HL-60/S4 treated with retinoic acid at 250 ng/mL for 4 days and 3 days (cell line): ENCODE data around the gene BCAS3.

ENCODE experiments used
- in situ Hi-C: fragments of 300-500 bp; cut with MboI; formaldehyde crosslinking; loops from 2 replicates; pipeline ENCODE4 v1.7.0; 2022; ENCODE audit warnings: low sequenced_read_pairs

BCAS3 gene

GRCh38 chr17:61299517-61300513 is 622.2 kb downstream of the BCAS3 start:
- in situ Hi-C loops, result no loop called here

GRCh38 chr17:61302953-61303816 is 625.5 kb downstream of the BCAS3 start:
- in situ Hi-C loops, result no loop called here

- in situ Hi-C loops, result no loop called here
Observed at GRCh38 chr17:61303817-61304096, 626.1 kb downstream of the BCAS3 start.

- in situ Hi-C loops, result no loop called here
Observed at GRCh38 chr17:61305024-61305423, 627.4 kb downstream of the BCAS3 start.

- in situ Hi-C loops, result no loop called here
Observed at GRCh38 chr17:61306003-61306402, 628.4 kb downstream of the BCAS3 start.

GRCh38 chr17:61307905-61308886 is 630.5 kb downstream of the BCAS3 start:
- in situ Hi-C loops, result no loop called here

GRCh38 chr17:61309362-61310256 is 632.0 kb downstream of the BCAS3 start:
- in situ Hi-C loops, result no loop called here

- in situ Hi-C loops, result no loop called here
Observed at GRCh38 chr17:61310590-61310989, 632.9 kb downstream of the BCAS3 start.

- in situ Hi-C loops, result no loop called here
Observed at GRCh38 chr17:61312406-61313295, 635.0 kb downstream of the BCAS3 start.

- in situ Hi-C loops, result no loop called here
Observed at GRCh38 chr17:61313461-61314326, 636.0 kb downstream of the BCAS3 start.

GRCh38 chr17:61314368-61315078 is 636.9 kb downstream of the BCAS3 start:
- in situ Hi-C loops, result no loop called here

GRCh38 chr17:61316633-61317032 is 639.0 kb downstream of the BCAS3 start:
- in situ Hi-C loops, result no loop called here

GRCh38 chr17:61317779-61318178 is 640.1 kb downstream of the BCAS3 start:
- in situ Hi-C loops, result no loop called here

GRCh38 chr17:61318684-61319098 is 641.0 kb downstream of the BCAS3 start:
- in situ Hi-C loops, result no loop called here

- in situ Hi-C loops, result no loop called here
Observed at GRCh38 chr17:61321344-61321743, 643.7 kb downstream of the BCAS3 start.

GRCh38 chr17:61322325-61323002 is 644.8 kb downstream of the BCAS3 start:
- in situ Hi-C loops, result no loop called here
